Ectodermal cell (in vitro differentiated cells): ENCODE measurements around the gene SLCO3A1.

Source experiments
- H3K27ac ChIP-seq: 2 replicates; pipeline ENCODE4 v1.7.0; 2013; ENCODE audit warnings: mild to moderate bottlenecking, low read depth, low read length; ENCODE audit not compliant: insufficient read depth, poor library complexity, severe bottlenecking
- H3K27me3 ChIP-seq: 2 replicates; pipeline ENCODE4 v1.7.0; 2013; ENCODE audit warnings: mild to moderate bottlenecking, low read length; ENCODE audit not compliant: insufficient read depth, control insufficient read depth, poor library complexity, severe bottlenecking
- H3K36me3 ChIP-seq: one replicate; pipeline ENCODE4 v1.7.0; 2013; ENCODE audit warnings: low read length; ENCODE audit not compliant: control insufficient read depth, insufficient read depth
- H3K4me1 ChIP-seq: one replicate; pipeline ENCODE4 v1.7.0; 2013; ENCODE audit warnings: low read length; ENCODE audit not compliant: control insufficient read depth, insufficient read depth
- H3K4me3 ChIP-seq: 2 replicates; pipeline ENCODE4 v1.7.0; 2013; ENCODE audit warnings: low read depth, low read length, control low read depth; ENCODE audit not compliant: insufficient read depth
- H3K9me3 ChIP-seq: 2 replicates; pipeline ENCODE4 v1.7.0; 2013; ENCODE audit warnings: mild to moderate bottlenecking, low read length, moderate library complexity; ENCODE audit not compliant: control insufficient read depth
- WGBS, 2 experiments: methylation state at CpG; one replicate each; pipeline ENCODE4 v1.1.7; 2013; ENCODE audit warnings: missing lambda C conversion rate in 2 of 2; 5-methylcytosine and 5-hydroxymethylcytosine counted together

Gene SLCO3A1

GRCh38 chr15:91989821-91990220 is 136.3 kb downstream of the SLCO3A1 start:
- H3K36me3 ChIP-seq: no peaks in the 10 kb centered on the region
- no peak overlapping the region for H3K4me3 ChIP-seq
- WGBS, 2 experiments: 96 to 98% methylated on average over 3 to 4 of the region's 4 CpGs
- no peaks in the 10 kb centered on the region for H3K4me1 ChIP-seq
- no peaks in the 10 kb centered on the region for H3K27me3 ChIP-seq
- no peaks in the 10 kb centered on the region for H3K9me3 ChIP-seq
- H3K27ac ChIP-seq: no peak overlapping the region

DNA sequence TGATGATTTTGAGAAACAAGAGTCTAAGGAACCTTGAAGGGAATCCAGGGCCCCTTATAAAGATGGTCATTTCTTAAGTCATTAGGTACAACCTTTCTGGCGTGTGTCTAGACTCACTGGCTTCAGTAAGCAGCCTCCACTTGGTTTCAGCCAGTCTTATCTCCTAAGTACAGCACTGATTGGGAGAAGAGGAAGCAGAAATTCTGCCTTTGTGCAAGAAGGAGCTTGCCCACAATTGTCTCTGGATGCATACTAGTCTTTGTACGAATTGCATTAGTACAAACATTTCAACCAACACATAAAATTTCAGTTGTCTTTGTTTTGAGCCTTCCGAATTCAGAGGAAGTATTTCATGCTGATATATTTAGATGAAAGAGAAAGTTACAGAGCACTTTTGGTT is 139.4 kb downstream of the SLCO3A1 start:
- Histone ChIP-seq H3K27me3 (no peaks in the 10 kb centered on the region), H3K36me3 (no peaks in the 10 kb centered on the region), H3K4me1 (no peaks in the 10 kb centered on the region), H3K4me3 (no peak overlapping the region), H3K27ac (no peak overlapping the region), H3K9me3 (no peaks in the 10 kb centered on the region)
- WGBS, 2 experiments: 93 to 98% methylated on average over 3 of the region's 3 CpGs

- WGBS, 2 experiments: 97 to 98% methylated on average over 3 of the region's 3 CpGs
- Histone ChIP-seq H3K4me3 (no peak overlapping the region), H3K4me1 (no peaks in the 10 kb centered on the region), H3K36me3 (no peaks in the 10 kb centered on the region), H3K9me3 (no peaks in the 10 kb centered on the region), H3K27ac (no peak overlapping the region), H3K27me3 (no peaks in the 10 kb centered on the region)
Measured at GRCh38 chr15:91995146-91995545, 141.6 kb downstream of the SLCO3A1 start.

- 63 to 66% methylated on average over 2 of the region's 2 CpGs for WGBS, 2 experiments
- H3K36me3 ChIP-seq: no peaks in the 10 kb centered on the region
Measured at GRCh38 chr15:91997163-91997562, 143.7 kb downstream of the SLCO3A1 start.

GRCh38 chr15:92000709-92001108 is 147.2 kb downstream of the SLCO3A1 start:
- Histone ChIP-seq H3K4me1 (peaks cover 5% of the 10 kb centered on the region), H3K27ac (no peak overlapping the region), H3K9me3 (no peaks in the 10 kb centered on the region), H3K36me3 (no peaks in the 10 kb centered on the region), H3K27me3 (no peaks in the 10 kb centered on the region), H3K4me3 (no peak overlapping the region)
- WGBS, 2 experiments: 56 to 62% methylated on average over 6 of the region's 6 CpGs

More at GRCh38 chr15:91997163-91997562, 143.7 kb downstream of the SLCO3A1 start:
- no peaks in the 10 kb centered on the region for H3K9me3 ChIP-seq
- peaks cover 5% of the 10 kb centered on the region for H3K4me1 ChIP-seq
- H3K27me3 ChIP-seq: no peaks in the 10 kb centered on the region
- no peak overlapping the region for H3K4me3 ChIP-seq
- H3K27ac ChIP-seq: no peak overlapping the region

- 92 to 100% methylated on average over 1 of the region's 1 CpG for WGBS, 2 experiments
- H3K36me3 ChIP-seq: no peaks in the 10 kb centered on the region
- no peak overlapping the region for H3K27ac ChIP-seq
- no peak overlapping the region for H3K4me3 ChIP-seq
- no peaks in the 10 kb centered on the region for H3K27me3 ChIP-seq
- no peaks in the 10 kb centered on the region for H3K9me3 ChIP-seq
- H3K4me1 ChIP-seq: peaks cover 5% of the 10 kb centered on the region
Measured at GRCh38 chr15:92001307-92001706, 147.8 kb downstream of the SLCO3A1 start.

GRCh38 chr15:92002666-92003065 is 149.2 kb downstream of the SLCO3A1 start:
- Histone ChIP-seq H3K4me3 (no peak overlapping the region), H3K4me1 (peaks cover 5% of the 10 kb centered on the region), H3K27ac (no peak overlapping the region), H3K36me3 (no peaks in the 10 kb centered on the region), H3K27me3 (no peaks in the 10 kb centered on the region), H3K9me3 (no peaks in the 10 kb centered on the region)
- 79 to 91% methylated on average over 1 to 3 of the region's 4 CpGs for WGBS, 2 experiments

GRCh38 chr15:92003515-92004067 is 150.1 kb downstream of the SLCO3A1 start:
- H3K4me3 ChIP-seq: no peak overlapping the region
- no peaks in the 10 kb centered on the region for H3K36me3 ChIP-seq
- H3K27ac ChIP-seq: no peak overlapping the region
- no peaks in the 10 kb centered on the region for H3K9me3 ChIP-seq
- H3K27me3 ChIP-seq: no peaks in the 10 kb centered on the region
- WGBS, 2 experiments: 93 to 95% methylated on average over 9 of the region's 9 CpGs
- peaks cover 5% of the 10 kb centered on the region for H3K4me1 ChIP-seq

GRCh38 chr15:92005154-92005553 is 151.6 kb downstream of the SLCO3A1 start:
- no peak overlapping the region for H3K27ac ChIP-seq
- no peak overlapping the region for H3K4me3 ChIP-seq
- WGBS, 2 experiments: 95% methylated on average over 6 of the region's 6 CpGs
- H3K4me1 ChIP-seq: peaks cover 5% of the 10 kb centered on the region
- no peaks in the 10 kb centered on the region for H3K27me3 ChIP-seq
- H3K9me3 ChIP-seq: no peaks in the 10 kb centered on the region
- H3K36me3 ChIP-seq: no peaks in the 10 kb centered on the region

DNA sequence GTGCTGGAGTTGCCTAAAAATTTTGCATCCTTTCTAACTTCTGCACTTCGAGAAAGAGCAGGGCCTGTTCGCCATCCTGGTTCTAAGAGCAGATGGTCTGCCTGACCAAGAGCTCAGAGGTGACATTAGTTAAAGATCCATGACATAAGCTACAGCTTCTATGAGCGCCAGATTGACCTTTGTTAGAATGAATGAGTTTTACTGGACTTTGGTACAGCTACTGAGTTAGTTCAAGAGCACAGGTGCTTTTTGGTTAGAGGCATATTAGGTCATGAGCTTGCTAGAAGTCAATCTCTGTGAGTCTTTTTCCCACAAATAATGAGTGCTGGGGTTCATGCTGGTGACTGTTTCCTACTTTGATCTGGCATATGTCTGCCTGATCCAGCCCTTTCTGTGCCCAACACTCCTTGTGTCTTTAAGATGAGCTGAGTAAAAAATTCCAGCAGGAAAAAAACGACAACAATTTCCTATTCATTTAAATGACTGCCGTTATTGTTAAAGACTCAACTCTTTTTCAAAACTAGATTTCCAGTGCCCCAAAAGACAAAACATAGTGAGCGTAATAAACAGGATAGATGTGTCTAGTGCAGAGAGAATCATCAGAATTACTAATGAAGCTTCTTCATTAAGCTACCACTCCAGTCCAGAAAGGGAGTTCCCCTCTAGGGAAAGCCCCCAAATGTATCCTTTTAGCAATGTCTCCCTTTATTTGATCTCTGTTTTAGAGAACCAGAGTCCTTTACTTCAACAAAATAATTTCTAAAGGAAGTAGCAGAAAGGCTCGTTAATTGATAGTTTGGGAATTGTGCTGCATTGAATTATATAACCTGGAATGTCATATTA is 152.9 kb downstream of the SLCO3A1 start:
- Histone ChIP-seq H3K27me3 (no peaks in the 10 kb centered on the region), H3K4me3 (no peak overlapping the region), H3K4me1 (no peaks in the 10 kb centered on the region), H3K27ac (no peak overlapping the region), H3K36me3 (no peaks in the 10 kb centered on the region), H3K9me3 (no peaks in the 10 kb centered on the region)
- WGBS, 2 experiments: 92 to 94% methylated on average over 5 to 7 of the region's 7 CpGs
